GM04503 (cell line): ENCODE data around the gene BCL6B.

Experiments
- DNase-seq: peaks from one replicate; pipeline ENCODE4 v3.0.0-alpha.2; 2012; ENCODE audit warnings: low read depth

The BCL6B gene

GRCh38 chr17:7060165-7060891, 37.5 kb downstream of the BCL6B start:
- no peak for DNase-seq

GRCh38 chr17:7063518-7064094, 40.8 kb downstream of the BCL6B start:
- DNase-seq = no peak

- DNase-seq = no peak
Observed at GRCh38 chr17:7064261-7064660, 41.4 kb downstream of the BCL6B start.

GRCh38 chr17:7067198-7067597, 44.3 kb downstream of the BCL6B start:
- no peak for DNase-seq

- no peak for DNase-seq
Observed at GRCh38 chr17:7068268-7068667, 45.4 kb downstream of the BCL6B start.

GRCh38 chr17:7070712-7071111, 47.9 kb downstream of the BCL6B start:
- DNase-seq = no peak

- no peak for DNase-seq
Observed at GRCh38 chr17:7072406-7072805, 49.6 kb downstream of the BCL6B start.

GRCh38 chr17:7074931-7075330, 52.1 kb downstream of the BCL6B start:
- no peak for DNase-seq

GRCh38 chr17:7077911-7078546, 55.2 kb downstream of the BCL6B start:
- DNase-seq = no peak

- DNase-seq = no peak
Observed at GRCh38 chr17:7078711-7079110, 55.9 kb downstream of the BCL6B start.
